GM18858 (cell line): ENCODE data around the gene MEA1.

Source experiments
- ATAC-seq: cut with Tn5 transposase; IDR thresholded peaks from one replicate; pipeline ENCODE4 v1.9.1; 2021; ENCODE audit not compliant: unreplicated experiment

Gene MEA1

GRCh38 chr6:42978487-42978838, 35.3 kb downstream of the MEA1 start:
- ATAC-seq = no peak

DNA sequence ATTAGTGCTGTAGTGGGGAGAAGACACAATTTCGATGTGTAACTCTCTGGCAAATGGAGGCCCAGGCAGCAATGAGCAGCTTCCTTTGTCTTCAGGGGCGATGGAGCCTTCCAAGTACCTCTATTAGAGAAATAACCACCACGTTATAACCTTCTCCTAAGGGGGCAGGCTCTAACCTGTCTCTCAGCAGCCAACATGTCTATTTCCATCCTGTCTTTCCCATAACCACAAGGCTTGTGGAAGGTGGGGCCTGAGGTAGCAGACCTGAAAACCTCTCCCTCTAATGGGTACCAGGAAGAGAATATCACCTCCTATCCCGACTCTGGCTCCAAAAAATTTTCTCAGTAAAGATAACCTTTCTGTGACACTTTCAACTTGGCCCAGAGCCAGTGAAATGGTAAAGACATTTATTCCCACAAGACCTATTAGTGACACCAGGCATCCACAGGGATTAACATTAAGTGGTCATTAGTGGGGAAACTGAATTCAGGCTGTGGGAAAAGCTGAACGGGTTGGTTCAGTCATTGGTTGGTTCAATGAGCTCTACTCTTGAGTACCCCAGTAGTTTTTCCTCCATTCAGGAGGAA, 38.7 kb downstream of the MEA1 start:
- ATAC-seq = no peak

DNA sequence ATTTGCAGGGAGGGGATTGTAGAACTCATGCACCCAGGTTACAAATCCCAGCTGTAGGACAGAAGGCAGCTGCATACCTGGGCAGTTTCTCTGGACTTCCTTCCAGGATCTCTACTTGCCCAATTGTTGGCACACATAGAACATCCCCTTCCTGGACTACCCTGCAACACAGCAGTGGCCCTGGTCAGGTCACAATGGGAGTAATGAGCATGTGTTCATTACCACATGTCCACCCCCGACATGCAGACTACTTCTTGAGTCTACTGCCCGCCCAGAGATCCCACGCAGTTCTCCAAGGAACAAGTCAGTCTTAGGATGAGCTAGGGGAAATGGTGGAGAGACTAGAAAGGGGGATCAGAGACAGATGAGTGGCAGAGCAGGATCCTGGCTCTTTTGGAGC, 39.8 kb downstream of the MEA1 start:
- ATAC-seq = no peak

DNA sequence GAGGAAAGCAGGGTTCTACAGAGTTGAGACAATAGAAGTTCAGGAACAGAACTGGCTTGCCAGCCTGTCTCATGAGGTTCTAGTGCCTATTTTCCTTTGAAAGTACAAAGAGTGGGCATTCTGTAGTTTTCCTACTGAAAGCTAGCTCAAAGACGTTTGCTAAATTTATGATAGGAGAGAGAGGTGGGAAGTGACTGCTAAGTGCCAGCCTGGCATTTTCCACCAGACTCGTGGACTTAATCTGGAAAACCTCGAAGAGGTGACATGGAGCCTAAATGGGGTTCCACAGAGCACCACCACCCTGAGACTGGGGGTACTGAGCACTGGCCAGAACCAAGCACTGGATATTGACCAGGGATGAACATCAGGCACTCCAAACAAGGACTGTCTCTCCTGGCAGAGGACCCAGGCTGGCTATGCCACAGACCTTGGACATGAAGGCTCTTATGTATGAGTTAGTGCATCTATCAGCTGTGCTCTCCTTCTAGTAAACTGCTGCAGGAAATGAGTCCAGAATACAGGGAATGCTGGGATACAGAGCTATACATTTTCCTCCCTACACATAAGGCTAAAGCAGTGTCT, 41.9 kb downstream of the MEA1 start:
- no peak for ATAC-seq

GRCh38 chr6:42970871-42971612, 42.7 kb downstream of the MEA1 start:
- ATAC-seq = no peak

DNA sequence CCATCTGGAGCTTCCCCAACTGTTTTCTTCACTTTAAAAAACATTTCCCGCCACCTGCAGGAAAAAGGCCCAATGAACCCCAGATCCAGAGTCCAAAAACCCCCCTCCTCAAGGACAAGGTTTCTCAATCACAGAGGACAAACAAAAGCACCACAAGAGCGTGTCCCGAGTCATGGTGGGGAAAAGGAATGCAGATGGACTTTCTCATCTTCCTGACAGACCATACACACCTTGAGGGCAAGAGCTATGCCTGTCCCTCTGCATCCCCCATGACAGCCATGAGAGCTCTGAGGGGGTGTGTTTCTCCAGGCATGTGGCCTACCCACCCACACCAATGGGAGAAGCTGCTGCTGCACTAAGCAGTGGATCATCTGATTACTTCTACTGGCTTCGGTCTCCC, 43.8 kb downstream of the MEA1 start:
- no peak for ATAC-seq

- no peak for ATAC-seq
Measured at GRCh38 chr6:42969431-42969830, 44.3 kb downstream of the MEA1 start.

DNA sequence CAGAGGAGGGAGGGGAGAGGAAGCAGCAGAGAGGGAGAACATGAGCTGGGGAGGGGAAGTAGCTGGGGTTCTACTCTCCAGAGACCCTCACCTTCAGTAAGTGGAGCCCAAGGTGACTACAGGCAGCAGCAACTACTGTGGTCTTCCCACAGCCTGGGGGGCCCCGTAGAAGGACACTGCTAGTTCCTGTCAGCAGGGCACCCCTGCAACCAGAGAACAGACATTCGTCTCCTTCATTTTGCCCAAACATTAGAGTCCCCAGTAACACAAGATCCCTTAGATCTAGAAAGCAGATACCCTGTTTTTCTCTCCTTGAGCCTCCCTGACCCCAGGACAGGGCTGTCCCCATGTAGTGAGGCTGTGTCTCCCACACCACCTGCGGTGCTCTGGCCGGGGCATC, 45.0 kb downstream of the MEA1 start:
- ATAC-seq = no peak

DNA sequence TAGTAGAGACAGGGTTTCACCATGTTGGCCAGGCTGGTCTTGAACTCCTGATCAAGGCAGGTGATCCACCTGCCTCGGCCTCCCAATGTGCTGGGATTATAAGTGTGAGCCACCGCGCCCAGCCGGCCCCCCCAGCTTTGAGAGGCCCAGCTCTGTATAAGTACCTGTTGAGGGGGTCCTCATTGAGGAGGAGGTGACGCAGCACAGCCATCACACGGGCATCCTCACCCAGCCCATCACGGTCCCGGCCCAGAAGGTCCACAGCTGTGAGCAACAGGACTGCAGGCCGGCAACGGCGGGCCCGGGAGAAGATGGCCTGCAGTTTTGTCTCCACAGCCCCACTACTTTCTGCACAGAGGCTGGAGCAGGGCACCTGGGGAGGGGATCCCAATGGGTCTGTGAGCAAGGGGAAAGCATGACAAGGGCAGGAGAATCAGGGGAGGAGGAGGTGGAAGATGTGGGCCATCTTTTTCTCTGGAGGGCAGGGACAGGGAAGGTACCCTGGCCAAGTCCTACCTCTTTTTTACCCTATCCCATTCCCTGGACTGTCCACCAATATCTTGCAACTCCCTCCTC, 45.5 kb downstream of the MEA1 start:
- ATAC-seq = no peak

- ATAC-seq = no peak
Measured at GRCh38 chr6:42967228-42967627, 46.5 kb downstream of the MEA1 start.

- no peak for ATAC-seq
Measured at GRCh38 chr6:42966571-42966970, 47.2 kb downstream of the MEA1 start.

DNA sequence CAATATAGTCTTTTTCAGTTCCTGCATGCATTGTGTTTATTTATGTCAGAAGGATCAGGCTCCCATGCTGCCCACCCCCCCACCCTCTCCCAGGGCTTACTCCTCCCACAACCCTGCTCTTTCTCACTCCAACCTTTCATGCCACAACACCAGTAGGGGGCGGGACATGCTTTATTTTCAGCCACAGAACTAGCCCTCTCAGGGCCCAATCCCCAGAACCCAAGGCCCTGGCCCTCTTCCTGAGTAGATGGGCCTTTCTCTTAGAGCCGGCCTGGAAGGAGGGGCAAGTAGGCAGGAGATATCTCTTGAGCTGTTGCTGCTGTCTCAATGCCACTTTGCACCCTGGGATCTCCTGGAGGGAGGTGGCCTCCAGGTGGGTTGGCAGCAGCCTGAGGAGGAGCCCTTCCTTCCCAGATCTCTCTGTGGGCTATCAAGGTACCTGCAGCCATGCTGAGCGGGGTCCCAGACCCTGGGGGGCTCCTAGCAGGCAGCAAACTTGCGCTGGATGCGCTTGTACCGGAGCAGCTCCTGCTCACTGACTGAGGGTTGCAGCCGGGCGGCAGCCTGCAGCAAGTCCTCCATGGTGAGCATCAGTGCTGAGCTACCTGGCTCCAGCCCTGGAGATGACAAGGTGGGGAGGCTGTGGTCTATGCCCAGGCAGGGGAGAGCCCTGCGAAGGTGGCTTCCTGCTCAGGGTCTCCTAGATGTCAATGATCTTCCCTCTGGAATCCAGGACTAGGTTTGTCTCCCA, 49.7 kb downstream of the MEA1 start:
- ATAC-seq = no peak

DNA sequence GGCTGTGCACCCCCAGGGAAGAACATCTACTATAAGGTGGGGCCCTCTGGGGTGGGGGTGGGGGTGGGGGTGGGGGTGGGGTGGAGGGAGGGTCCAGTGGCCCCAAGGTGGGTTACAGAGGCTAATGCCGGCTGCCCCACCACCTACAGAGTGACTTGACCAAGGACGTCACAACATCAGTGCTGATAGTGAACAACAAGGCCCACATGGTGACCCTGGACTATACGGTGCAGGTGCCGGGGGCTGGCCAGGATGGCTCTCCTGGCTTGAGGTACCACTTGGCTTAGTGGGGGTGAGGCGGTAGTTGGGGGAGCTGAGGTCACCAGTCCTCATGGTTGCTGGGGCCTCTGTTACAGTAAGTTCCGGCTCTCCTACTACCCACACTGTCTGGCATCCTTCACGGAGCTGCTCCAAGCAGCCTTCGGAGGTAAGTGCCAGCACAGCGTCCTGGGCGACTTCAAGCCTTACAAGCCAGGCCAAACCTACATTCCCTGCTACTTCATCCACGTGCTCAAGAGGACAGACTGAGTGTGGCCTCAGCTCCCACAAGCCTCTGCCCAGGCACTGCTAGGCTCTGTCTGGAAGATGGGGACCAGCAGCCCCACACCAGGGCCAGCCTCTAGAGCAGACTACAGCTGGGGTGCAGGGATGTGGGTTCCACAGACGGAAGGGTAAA, 50.4 kb downstream of the MEA1 start:
- no peak for ATAC-seq

- ATAC-seq = no peak
Measured at GRCh38 chr6:42962502-42963178, 51.1 kb downstream of the MEA1 start.

GRCh38 chr6:42962096-42962495, 51.6 kb downstream of the MEA1 start:
- no peak for ATAC-seq
